Activated CD4-positive, alpha-beta T cell treated with anti-CD3 and anti-CD28 coated beads for 48 hours (primary cell): ENCODE measurements around the gene PLCB2.

Experiments
- DNase-seq: peaks from one replicate; pipeline ENCODE4 v3.0.0-alpha.2; 2020

PLCB2 gene

GRCh38 chr15:40301467-40302179 is 6.1 kb downstream of the PLCB2 start:
- DNase-seq, result no peak

- DNase-seq, result no peak
Measured at GRCh38 chr15:40300771-40301170, 7.0 kb downstream of the PLCB2 start.

GRCh38 chr15:40300367-40300766 is 7.4 kb downstream of the PLCB2 start:
- DNase-seq, result no peak

- DNase-seq, result no peak
Measured at GRCh38 chr15:40298216-40298935, 9.4 kb downstream of the PLCB2 start.

- DNase-seq, result no peak
Measured at GRCh38 chr15:40297356-40297755, 10.4 kb downstream of the PLCB2 start.

- no peak for DNase-seq
Measured at GRCh38 chr15:40296561-40297230, 11.0 kb downstream of the PLCB2 start.

GRCh38 chr15:40295877-40296560 is 11.7 kb downstream of the PLCB2 start:
- no peak for DNase-seq

- no peak for DNase-seq
Measured at GRCh38 chr15:40295297-40295696, 12.4 kb downstream of the PLCB2 start.

- DNase-seq, result no peak
Measured at GRCh38 chr15:40293905-40294895, 13.5 kb downstream of the PLCB2 start.

GRCh38 chr15:40293006-40293405 is 14.7 kb downstream of the PLCB2 start:
- DNase-seq, result no peak

GRCh38 chr15:40292246-40292645 is 15.5 kb downstream of the PLCB2 start:
- DNase-seq, result no peak

GRCh38 chr15:40290918-40291574 is 16.7 kb downstream of the PLCB2 start:
- no peak for DNase-seq

- DNase-seq, result no peak
Measured at GRCh38 chr15:40290545-40290917, 17.2 kb downstream of the PLCB2 start.

GRCh38 chr15:40289140-40289775 is 18.5 kb downstream of the PLCB2 start:
- DNase-seq, result no peak

- DNase-seq, result no peak
Measured at GRCh38 chr15:40287968-40288367, 19.8 kb downstream of the PLCB2 start.

GRCh38 chr15:40287505-40287904 is 20.2 kb downstream of the PLCB2 start:
- DNase-seq, result no peak

GRCh38 chr15:40286794-40287193 is 20.9 kb downstream of the PLCB2 start:
- no peak for DNase-seq

GRCh38 chr15:40286061-40286532 is 21.6 kb downstream of the PLCB2 start:
- no peak for DNase-seq

- no peak for DNase-seq
Measured at GRCh38 chr15:40285554-40286011, 22.2 kb downstream of the PLCB2 start.

- no peak for DNase-seq
Measured at GRCh38 chr15:40285151-40285550, 22.6 kb downstream of the PLCB2 start.
